ENCODE data around the gene UGCG. TPM values are rescaled to one million over a fixed set of nuclear protein-coding genes. Genes with fewer than 3 reads are reported as not detected.

The UGCG gene
- total RNA-seq, 1 experiment from 2014 or later, result 32.6 TPM

GRCh38 chr9:111943200-111943599 is 46.6 kb downstream of the UGCG start:
- Histone ChIP-seq H3K79me2 (ENCODE audit: insufficient read depth, low read length) (no peaks in the 10 kb centered on the region), H3K4me2 (ENCODE audit: low read length) (no peak overlapping the region), H3K36me3 (ENCODE audit: control insufficient read depth in 1 of 2, insufficient read depth in 2 of 2, low read length in 2 of 2) (no peaks in the 10 kb centered on the region), H2AFZ (ENCODE audit: low read depth, low read length, poor library complexity, severe bottlenecking) (no peak overlapping the region), H3K4me3 (replicated peaks in 1 of 2; ENCODE audit: low read depth in 1 of 2, low read length in 2 of 2) (no peak overlapping the region), H4K20me1 (ENCODE audit: insufficient read depth) (no peaks in the 10 kb centered on the region), H3K9me3 (ENCODE audit: control insufficient read depth in 1 of 2, insufficient read depth in 1 of 2, low read depth in 1 of 2, low read length in 2 of 2) (no peaks in the 10 kb centered on the region), H3K9ac (ENCODE audit: low read length) (no peak overlapping the region), H3K9me2 (ENCODE audit: insufficient read depth) (no peaks in the 10 kb centered on the region), H3K4me1 (ENCODE audit: control insufficient read depth in 1 of 2, insufficient read depth in 2 of 2, low read length in 2 of 2) (peaks cover 3 to 4% of the 10 kb centered on the region in 2 experiments; a peak in 1 of 4 replicates), H3K27me3 (ENCODE audit: insufficient read depth, low read length) (no peaks in the 10 kb centered on the region), H3K27ac (ENCODE audit: low read depth, low read length) (no peak overlapping the region)
- intact Hi-C loops (cut with micrococcal nuclease), result no loop called here
- TF ChIP-seq ZFX (IDR thresholded peaks at IDR 0.05) (no peak), POLR2A (IDR thresholded peaks at IDR 0.05; ENCODE audit: borderline replicate concordance, extremely low read depth, insufficient read depth, insufficient read length) (no peak), EZH2 (IDR thresholded peaks at IDR 0.05) (no peak), TCF7L2 (IDR thresholded peaks at IDR 0.05; ENCODE audit: borderline replicate concordance, extremely low read depth, insufficient read depth, insufficient read length) (no peak), FOSL1 (IDR thresholded peaks at IDR 0.05; ENCODE audit: low read depth) (no peak)
- no TSS peak for BruUV-seq (replicated peaks)
- ChIA-PET POLR2A (interaction anchor here (0.7 kb wide), 1 partner anchor 1238 kb away, joined by 3 read pairs; no protein-coding TSS in a partner anchor), RAD21 (ENCODE audit: low non-redundant PET in 1 of 2, low total read pairs in 2 of 2, uncharacterized antibody in 2 of 2, unreplicated experiment in 2 of 2) (no interaction called here), CTCF (no interaction called here)
- DNase-seq (ENCODE audit: low read depth, low spot score) (no peak), ATAC-seq (no peak)

- no peaks in the 10 kb centered on the region for H4K20me1 ChIP-seq (ENCODE audit: insufficient read depth)
- H3K36me3 ChIP-seq (ENCODE audit: control insufficient read depth in 1 of 2, insufficient read depth in 2 of 2, low read length in 2 of 2), result no peaks in the 10 kb centered on the region
- RAD21 ChIA-PET (ENCODE audit: low non-redundant PET in 1 of 2, low total read pairs in 2 of 2, uncharacterized antibody in 2 of 2, unreplicated experiment in 2 of 2), result no interaction called here
- H2AFZ ChIP-seq (ENCODE audit: low read depth, low read length, poor library complexity, severe bottlenecking), result no peak overlapping the region
- POLR2A ChIA-PET, result no interaction called here
- no peaks in the 10 kb centered on the region for H3K79me2 ChIP-seq (ENCODE audit: insufficient read depth, low read length)
- H3K27ac ChIP-seq (ENCODE audit: low read depth, low read length), result no peak overlapping the region
- BruUV-seq (replicated peaks), result no TSS peak
- no peak for TF ChIP-seq SP1 (IDR thresholded peaks at IDR 0.05; ENCODE audit: low read depth)
- no peak for TF ChIP-seq ZNF274 (IDR thresholded peaks at IDR 0.05; ENCODE audit: low read depth, low read length)
- TF ChIP-seq EZH2 (IDR thresholded peaks at IDR 0.05), result no peak
- TF ChIP-seq SIN3A (IDR thresholded peaks at IDR 0.05; ENCODE audit: low read depth), result no peak
- TF ChIP-seq CEBPB (IDR thresholded peaks at IDR 0.05; ENCODE audit: low read depth), result no peak
- TF ChIP-seq ATF3 (IDR thresholded peaks at IDR 0.05), result no peak
- H3K9me2 ChIP-seq (ENCODE audit: insufficient read depth), result no peaks in the 10 kb centered on the region
- intact Hi-C loops (cut with micrococcal nuclease), result no loop called here
- no peak overlapping the region for H3K9ac ChIP-seq (ENCODE audit: low read length)
- H3K27me3 ChIP-seq (ENCODE audit: insufficient read depth, low read length), result no peaks in the 10 kb centered on the region
- ATAC-seq (no peak), DNase-seq (ENCODE audit: low read depth, low spot score) (no peak)
- H3K9me3 ChIP-seq (ENCODE audit: control insufficient read depth in 1 of 2, insufficient read depth in 1 of 2, low read depth in 1 of 2, low read length in 2 of 2), result no peaks in the 10 kb centered on the region
- no peak overlapping the region for H3K4me3 ChIP-seq (replicated peaks in 1 of 2; ENCODE audit: low read depth in 1 of 2, low read length in 2 of 2)
- CTCF ChIA-PET, result no interaction called here
- H3K4me1 ChIP-seq (ENCODE audit: control insufficient read depth in 1 of 2, insufficient read depth in 2 of 2, low read length in 2 of 2), result peaks cover 3 to 4% of the 10 kb centered on the region in 2 experiments; a peak in 1 of 4 replicates
- no peak overlapping the region for H3K4me2 ChIP-seq (ENCODE audit: low read length)
Measured at GRCh38 chr9:111943746-111944145, 47.1 kb downstream of the UGCG start.
